AG04450 (cell line): ENCODE data around the gene PPIG. TPM values are rescaled to one million over a fixed set of nuclear protein-coding genes. Genes with fewer than 3 reads are reported as not detected.
"Not testable (repeated sequence)": the region's sequence is repeated elsewhere in the genome, so short reads cannot be mapped to it uniquely, and the experiment has no call there.

Experiments
- CTCF ChIA-PET: fragments of 300-600, 350-600 bp; formaldehyde crosslinking; extraction: SDS; loops from one replicate; lab custom pipeline; 2022; ENCODE audit warnings: antibody characterized with exemption, inconsistent platforms; lab: Charles Lee
- POLR2A ChIA-PET: fragments of 350-600 bp; formaldehyde crosslinking; extraction: SDS; loops from one replicate; lab custom pipeline; 2021; ENCODE audit warnings: antibody characterized with exemption, inconsistent platforms; lab: Yijun Ruan, JAX
- DNase-seq: peaks from one replicate; pipeline ENCODE4 v3.0.0-alpha.2; 2011; ENCODE audit warnings: low read depth, low spot score
- H3K27ac ChIP-seq: one replicate; pipeline ENCODE4 v1.5.1; 2012; ENCODE audit warnings: low read depth, low read length, control low read depth
- H3K27me3 ChIP-seq: one replicate; pipeline ENCODE4 v1.6.0; 2012; ENCODE audit warnings: low read length; ENCODE audit not compliant: control insufficient read depth, insufficient read depth
- H3K4me3 ChIP-seq: 2 replicates; pipeline ENCODE4 v1.5.1; 2011; ENCODE audit warnings: mild to moderate bottlenecking, low read depth, low read length, control low read depth
- H3K9me3 ChIP-seq: 2 replicates; pipeline ENCODE4 v1.5.1; 2012; ENCODE audit warnings: low read length; ENCODE audit not compliant: control insufficient read depth, insufficient read depth
- CTCF ChIP-seq: IDR thresholded peaks from 2 replicates; pipeline ENCODE4 v1.5.1; 2011; ENCODE audit warnings: low read depth, low read length, control low read depth, inconsistent platforms
- polyA plus RNA-seq: library from polyadenylated mRNA; depleted of rRNA; stranded (reverse); fragments of >200 nt; gene quantifications from 2 replicates; pipeline ENCODE4 v1.2.3, GENCODE V29; 2011

PPIG gene
- polyA plus RNA-seq, 1 experiment: 47.1 TPM

- DNase-seq: no peak
- H3K9me3 ChIP-seq: no peaks in the 10 kb centered on the region; the same call in 1 of the 2 replicates
- H3K27ac ChIP-seq: no peak overlapping the region
- no peak for TF ChIP-seq CTCF
- ChIA-PET POLR2A (no interaction called here), CTCF (interaction anchor here (1.4 kb wide), 1 partner anchor 120 kb away, joined by 3 read pairs; no protein-coding TSS in a partner anchor)
- H3K27me3 ChIP-seq: no peaks in the 10 kb centered on the region
- no peak overlapping the region for H3K4me3 ChIP-seq
Measured at GRCh38 chr2:169571571-169571970, 12.6 kb upstream of the PPIG start.

- POLR2A ChIA-PET: no interaction called here
- DNase-seq: no peak
- H3K9me3 ChIP-seq: no peaks in the 10 kb centered on the region; the same call in 1 of the 2 replicates
- no peaks in the 10 kb centered on the region for H3K27me3 ChIP-seq
- no peak for TF ChIP-seq CTCF
- H3K27ac ChIP-seq: no peak overlapping the region
- H3K4me3 ChIP-seq: no peak overlapping the region
- CTCF ChIA-PET: interaction anchor here (0.6 to 1.4 kb wide), 4 partner anchors 44 to 252 kb away, joined by 3 to 4 read pairs (median 4); no protein-coding TSS in a partner anchor
Measured at GRCh38 chr2:169572189-169572588, 12.0 kb upstream of the PPIG start.

- POLR2A ChIA-PET: interaction anchor here (0.7 to 1.0 kb wide), 2 partner anchors 61 to 68 kb away, joined by 3 to 4 read pairs; no protein-coding TSS in a partner anchor
- H3K27me3 ChIP-seq: no peaks in the 10 kb centered on the region
- H3K4me3 ChIP-seq: peak overlapping the region; percentile 87
- no peaks in the 10 kb centered on the region; the same call in 1 of the 2 replicates for H3K9me3 ChIP-seq
- no peak for TF ChIP-seq CTCF
- DNase-seq: no peak
- CTCF ChIA-PET: interaction anchor here (0.7 to 1.4 kb wide), 3 partner anchors 45 to 251 kb away, joined by 3 to 4 read pairs (median 3); no protein-coding TSS in a partner anchor
- no peak overlapping the region for H3K27ac ChIP-seq
Measured at GRCh38 chr2:169572821-169573159, 11.4 kb upstream of the PPIG start.

GRCh38 chr2:169573160-169573973, 10.8 kb upstream of the PPIG start, which contains the start of gene FASTKD1:
TSS of gene FASTKD1 (minus strand) at chr2:169573865. CDS start at chr2:169572029, 1,836 bp downstream.
- CTCF ChIA-PET: interaction anchor here (0.7 to 0.9 kb wide), 3 partner anchors 45 to 251 kb away, joined by 3 to 4 read pairs (median 3); no protein-coding TSS in a partner anchor
- POLR2A ChIA-PET: interaction anchor here (0.6 to 1.0 kb wide), 3 partner anchors 52 to 68 kb away, joined by 3 to 4 read pairs (median 3); no protein-coding TSS in a partner anchor
- H3K4me3 ChIP-seq: peak within 1 kb of the TSS; percentile 87
- no peaks in the 10 kb centered on the region for H3K27me3 ChIP-seq
- peak; percentile 56 for DNase-seq
- no peak for TF ChIP-seq CTCF
- no peaks in the 10 kb centered on the region; the same call in 1 of the 2 replicates for H3K9me3 ChIP-seq
- H3K27ac ChIP-seq: peak within 1 kb of the TSS; percentile 39

- H3K4me3 ChIP-seq: peak overlapping the region; percentile 87
- no peaks in the 10 kb centered on the region for H3K27me3 ChIP-seq
- TF ChIP-seq CTCF: no peak
- ChIA-PET POLR2A (no interaction called here), CTCF (no interaction called here)
- no peak overlapping the region for H3K27ac ChIP-seq
- no peaks in the 10 kb centered on the region; the same call in 1 of the 2 replicates for H3K9me3 ChIP-seq
- DNase-seq: no peak
Measured at GRCh38 chr2:169573974-169574299, 10.2 kb upstream of the PPIG start.

GRCh38 chr2:169574539-169574938, 9.6 kb upstream of the PPIG start:
- H3K27ac ChIP-seq, H3K9me3 ChIP-seq, H3K27me3 ChIP-seq, POLR2A ChIA-PET, CTCF ChIA-PET, H3K4me3 ChIP-seq, DNase-seq: not testable (repeated sequence)

- DNase-seq, H3K4me3 ChIP-seq, POLR2A ChIA-PET, CTCF ChIA-PET, H3K27ac ChIP-seq, H3K9me3 ChIP-seq, H3K27me3 ChIP-seq: not testable (repeated sequence)
Measured at GRCh38 chr2:169575264-169575663, 8.9 kb upstream of the PPIG start.
